LoVo (cell line): ENCODE results near the gene PLXNA3.

Source experiments
- DNase-seq: peaks from one replicate; pipeline ENCODE4 v3.0.0-alpha.2; 2016; ENCODE audit warnings: low spot score

The PLXNA3 gene

GRCh38 chrX:154458954-154459778 is 1.1 kb downstream of the PLXNA3 start:
- DNase-seq, result peak; percentile 42

- DNase-seq, result no peak
Measured at GRCh38 chrX:154459832-154460231, 1.8 kb downstream of the PLXNA3 start.

GRCh38 chrX:154460326-154460725 is 2.2 kb downstream of the PLXNA3 start:
- no peak for DNase-seq

- DNase-seq, result no peak
Measured at GRCh38 chrX:154462396-154462795, 4.3 kb downstream of the PLXNA3 start.

GRCh38 chrX:154463611-154464220 is 5.6 kb downstream of the PLXNA3 start:
- DNase-seq, result no peak

GRCh38 chrX:154464806-154465365 is 6.8 kb downstream of the PLXNA3 start:
- no peak for DNase-seq

GRCh38 chrX:154465601-154466000 is 7.5 kb downstream of the PLXNA3 start:
- DNase-seq, result no peak

- no peak for DNase-seq
Measured at GRCh38 chrX:154466036-154466435, 8.0 kb downstream of the PLXNA3 start.

GRCh38 chrX:154466907-154467306 is 8.8 kb downstream of the PLXNA3 start:
- no peak for DNase-seq

GRCh38 chrX:154467556-154467955 is 9.5 kb downstream of the PLXNA3 start:
- DNase-seq, result no peak

- no peak for DNase-seq
Measured at GRCh38 chrX:154468217-154468616, 10.1 kb downstream of the PLXNA3 start.

- no peak for DNase-seq
Measured at GRCh38 chrX:154469114-154469513, 11.0 kb downstream of the PLXNA3 start.

- no peak for DNase-seq
Measured at GRCh38 chrX:154469880-154470279, 11.8 kb downstream of the PLXNA3 start.

- no peak for DNase-seq
Measured at GRCh38 chrX:154470434-154470833, 12.4 kb downstream of the PLXNA3 start.

GRCh38 chrX:154470914-154471568 is 13.0 kb downstream of the PLXNA3 start:
- DNase-seq, result no peak

- no peak for DNase-seq
Measured at GRCh38 chrX:154471839-154472684, 14.0 kb downstream of the PLXNA3 start.

- DNase-seq, result no peak
Measured at GRCh38 chrX:154472685-154473632, 14.9 kb downstream of the PLXNA3 start.

- DNase-seq, result no peak
Measured at GRCh38 chrX:154473683-154474082, 15.6 kb downstream of the PLXNA3 start.

GRCh38 chrX:154476821-154477220 is 18.7 kb downstream of the PLXNA3 start:
- no peak for DNase-seq

GRCh38 chrX:154477891-154478477 is 19.9 kb downstream of the PLXNA3 start:
- DNase-seq, result no peak
